Fibroblast of skin of left quadriceps (primary cell): ENCODE measurements around the gene BNIP2.
"Not testable (repeated sequence)": the region's sequence is repeated elsewhere in the genome, so short reads cannot be mapped to it uniquely, and the experiment has no call there.

Source experiments
- DNase-seq, 2 experiments: peaks; one replicate each; pipeline ENCODE4 v3.0.0-alpha.2; 2013; ENCODE audit warnings: low read depth in 2 of 2

BNIP2 gene

GRCh38 chr15:59688782-59689625 lies at the start of gene BNIP2:
TSS of gene BNIP2 (minus strand) at chr15:59689320. CDS start at chr15:59682457, 6,863 bp downstream.
- peak; percentile 95 for DNase-seq

- DNase-seq = no peak
Observed at GRCh38 chr15:59738676-59739075, 49.6 kb upstream of the BNIP2 start.

GRCh38 chr15:59736181-59736580 lies 47.1 kb upstream of the BNIP2 start:
- no peak for DNase-seq

- no peak for DNase-seq
Observed at GRCh38 chr15:59725151-59725486, 36.0 kb upstream of the BNIP2 start.

- DNase-seq = no peak
Observed at GRCh38 chr15:59723687-59724346, 34.7 kb upstream of the BNIP2 start.

- no peak for DNase-seq
Observed at GRCh38 chr15:59722476-59722875, 33.4 kb upstream of the BNIP2 start.

GRCh38 chr15:59722037-59722436 lies 32.9 kb upstream of the BNIP2 start:
- no peak for DNase-seq

GRCh38 chr15:59721411-59721810 lies 32.3 kb upstream of the BNIP2 start:
- DNase-seq = no peak

- no peak for DNase-seq
Observed at GRCh38 chr15:59713177-59713576, 24.1 kb upstream of the BNIP2 start.

GRCh38 chr15:59711451-59712243 lies 22.5 kb upstream of the BNIP2 start:
- no peak for DNase-seq

GRCh38 chr15:59707619-59708018 lies 18.5 kb upstream of the BNIP2 start:
- no peak for DNase-seq

GRCh38 chr15:59703979-59704796 lies 15.1 kb upstream of the BNIP2 start:
- no peak for DNase-seq

- no peak for DNase-seq
Observed at GRCh38 chr15:59702351-59702750, 13.2 kb upstream of the BNIP2 start.

GRCh38 chr15:59701880-59702279 lies 12.8 kb upstream of the BNIP2 start:
- no peak for DNase-seq

- DNase-seq = peak in 1 of 2 experiments; percentile 18
Observed at GRCh38 chr15:59699810-59700431, 10.8 kb upstream of the BNIP2 start.

GRCh38 chr15:59698065-59698464 lies 8.9 kb upstream of the BNIP2 start:
- DNase-seq = not testable (repeated sequence)

GRCh38 chr15:59696332-59696731 lies 7.2 kb upstream of the BNIP2 start:
- no peak for DNase-seq

- no peak for DNase-seq
Observed at GRCh38 chr15:59694779-59695178, 5.7 kb upstream of the BNIP2 start.

- peak; percentile 23 to 31 for DNase-seq
Observed at GRCh38 chr15:59691194-59691805, 2.2 kb upstream of the BNIP2 start.

GRCh38 chr15:59689626-59690236 lies 611 bp upstream of the BNIP2 start:
- DNase-seq = peak in 1 of 2 experiments; percentile 3
